Measurements from ENCODE around the gene ARHGEF11.

- no peak for TF ChIP-seq SP1 (IDR thresholded peaks at IDR 0.05)
- TF ChIP-seq, protein P1, sequence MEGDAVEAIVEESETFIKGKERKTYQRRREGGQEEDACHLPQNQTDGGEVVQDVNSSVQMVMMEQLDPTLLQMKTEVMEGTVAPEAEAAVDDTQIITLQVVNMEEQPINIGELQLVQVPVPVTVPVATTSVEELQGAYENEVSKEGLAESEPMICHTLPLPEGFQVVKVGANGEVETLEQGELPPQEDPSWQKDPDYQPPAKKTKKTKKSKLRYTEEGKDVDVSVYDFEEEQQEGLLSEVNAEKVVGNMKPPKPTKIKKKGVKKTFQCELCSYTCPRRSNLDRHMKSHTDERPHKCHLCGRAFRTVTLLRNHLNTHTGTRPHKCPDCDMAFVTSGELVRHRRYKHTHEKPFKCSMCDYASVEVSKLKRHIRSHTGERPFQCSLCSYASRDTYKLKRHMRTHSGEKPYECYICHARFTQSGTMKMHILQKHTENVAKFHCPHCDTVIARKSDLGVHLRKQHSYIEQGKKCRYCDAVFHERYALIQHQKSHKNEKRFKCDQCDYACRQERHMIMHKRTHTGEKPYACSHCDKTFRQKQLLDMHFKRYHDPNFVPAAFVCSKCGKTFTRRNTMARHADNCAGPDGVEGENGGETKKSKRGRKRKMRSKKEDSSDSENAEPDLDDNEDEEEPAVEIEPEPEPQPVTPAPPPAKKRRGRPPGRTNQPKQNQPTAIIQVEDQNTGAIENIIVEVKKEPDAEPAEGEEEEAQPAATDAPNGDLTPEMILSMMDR (IDR thresholded peaks at IDR 0.05; ENCODE audit: low read depth, low read length, missing input control) = no peak
- TF ChIP-seq TAF1 (conservative IDR thresholded peaks at IDR 0.05) = no peak
- TF ChIP-seq GABPA (IDR thresholded peaks at IDR 0.05 in 1 of 2, conservative IDR thresholded peaks at IDR 0.05 in 1 of 2) = no peak
- TF ChIP-seq HNF4A (conservative IDR thresholded peaks at IDR 0.05) = no peak
- TF ChIP-seq MAX (IDR thresholded peaks at IDR 0.05) = no peak
These were observed 109.4 kb downstream of the ARHGEF11 start for GRCh38 chr1:156936191-156936590.
